Measurements from ENCODE around the gene STRIP1.

The STRIP1 gene

DNA sequence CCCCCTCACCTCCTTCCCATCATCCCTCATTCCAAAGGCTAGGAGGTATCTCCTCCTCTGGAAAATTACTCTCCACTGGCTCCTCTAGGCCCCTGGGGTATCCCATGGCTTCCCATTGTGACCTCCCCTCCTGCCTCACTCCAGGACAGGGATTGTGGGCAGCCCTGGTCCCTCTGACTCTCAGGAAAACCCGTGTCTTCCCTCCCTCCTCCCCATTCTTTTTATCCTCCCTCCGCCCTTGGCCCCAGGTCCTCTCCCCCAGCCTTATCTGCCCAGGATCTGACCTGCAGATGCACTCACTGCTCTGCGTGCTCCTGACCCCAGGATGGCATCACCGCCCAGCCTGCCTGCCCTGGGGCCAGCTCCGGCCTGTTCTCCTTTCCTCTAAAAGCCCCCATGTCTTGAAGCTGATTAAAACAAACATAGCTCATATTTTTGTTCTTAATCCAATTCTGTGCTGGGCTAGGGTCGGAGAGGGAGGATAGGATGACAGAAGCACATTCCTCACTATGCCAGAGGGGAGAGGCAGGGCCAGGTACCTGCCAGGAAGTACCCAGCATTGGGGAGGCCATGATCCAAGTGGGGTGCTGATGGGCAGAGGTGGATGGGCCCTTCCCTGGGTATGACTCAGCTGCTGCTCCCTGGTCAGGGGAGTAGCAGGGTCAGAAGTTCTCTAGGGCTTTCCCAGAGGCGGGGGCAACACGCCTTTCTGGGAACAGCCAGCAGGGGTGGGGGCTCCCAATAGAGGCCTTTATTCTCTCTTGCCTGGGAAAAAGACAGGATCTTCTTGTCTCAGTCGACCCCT lies 64.0 kb downstream of the STRIP1 start:
- no peaks in the 10 kb centered on the region for H3K9me3 ChIP-seq (ENCODE audit: control insufficient read depth, low read length)
- no peaks in the 10 kb centered on the region for H3K79me2 ChIP-seq
- no peak overlapping the region for H2AFZ ChIP-seq
- no peak overlapping the region for H3K4me3 ChIP-seq (ENCODE audit: low read depth, low read length)
- no peak overlapping the region for H3K4me2 ChIP-seq (ENCODE audit: low read length)
- H3K4me1 ChIP-seq: no peaks in the 10 kb centered on the region
- H3K27ac ChIP-seq: no peak overlapping the region
- H3K27me3 ChIP-seq (ENCODE audit: control insufficient read depth, insufficient read depth, low read length): no peaks in the 10 kb centered on the region
- no peak overlapping the region for H3K9ac ChIP-seq
- TF ChIP-seq CTCF (IDR thresholded peaks at IDR 0.05): no peak
- no peaks in the 10 kb centered on the region for H3K36me3 ChIP-seq (ENCODE audit: control insufficient read depth, insufficient read depth, low read length)

DNA sequence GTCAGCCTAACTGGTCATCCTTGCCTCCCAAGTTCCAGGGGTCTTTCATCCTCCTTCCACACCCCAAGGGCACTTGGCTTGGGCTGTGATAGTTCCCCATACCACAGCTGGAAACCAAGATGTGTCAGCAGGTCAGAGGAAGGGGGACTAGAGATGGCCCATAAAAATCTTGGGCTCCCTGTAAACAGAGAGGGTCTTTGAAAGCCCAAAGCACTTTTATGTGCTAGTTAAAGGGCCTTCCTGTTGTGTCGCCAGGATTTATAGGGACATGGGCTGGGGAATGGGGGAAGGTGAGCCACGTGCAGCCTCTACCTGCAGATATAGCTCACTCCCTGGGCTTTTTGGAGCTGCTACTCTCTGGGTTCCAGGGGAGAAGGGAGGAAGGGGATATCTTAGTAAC lies 65.9 kb downstream of the STRIP1 start:
- TF ChIP-seq CTCF (IDR thresholded peaks at IDR 0.05): no peak
- Histone ChIP-seq H3K27me3 (ENCODE audit: control insufficient read depth, insufficient read depth, low read length) (no peaks in the 10 kb centered on the region), H3K4me2 (ENCODE audit: low read length) (no peak overlapping the region)

GRCh38 chr1:110102081-110102480 lies 67.7 kb downstream of the STRIP1 start:
- H3K4me2 ChIP-seq (ENCODE audit: low read length): no peak overlapping the region
- no peaks in the 10 kb centered on the region for H3K4me1 ChIP-seq
- no peaks in the 10 kb centered on the region for H3K27me3 ChIP-seq (ENCODE audit: control insufficient read depth, insufficient read depth, low read length)
- no peak overlapping the region for H3K4me3 ChIP-seq (ENCODE audit: low read depth, low read length)
- no peak overlapping the region for H3K9ac ChIP-seq
- no peaks in the 10 kb centered on the region for H3K9me3 ChIP-seq (ENCODE audit: control insufficient read depth, low read length)
- no peak overlapping the region for H2AFZ ChIP-seq
- H3K79me2 ChIP-seq: no peaks in the 10 kb centered on the region
- no peak for TF ChIP-seq CTCF (IDR thresholded peaks at IDR 0.05)
- no peaks in the 10 kb centered on the region for H3K36me3 ChIP-seq (ENCODE audit: control insufficient read depth, insufficient read depth, low read length)
- no peak overlapping the region for H3K27ac ChIP-seq

More for the DNA sequence above, 65.9 kb downstream of the STRIP1 start:
- no peak overlapping the region for H3K9ac ChIP-seq
- H3K36me3 ChIP-seq (ENCODE audit: control insufficient read depth, insufficient read depth, low read length): no peaks in the 10 kb centered on the region
- H3K4me3 ChIP-seq (ENCODE audit: low read depth, low read length): no peak overlapping the region
- H2AFZ ChIP-seq: no peak overlapping the region
- H3K27ac ChIP-seq: no peak overlapping the region
- H3K79me2 ChIP-seq: no peaks in the 10 kb centered on the region
- no peaks in the 10 kb centered on the region for H3K4me1 ChIP-seq
- H3K9me3 ChIP-seq (ENCODE audit: control insufficient read depth, low read length): no peaks in the 10 kb centered on the region
